Glomerular endothelial cell (primary cell): Measurements from ENCODE around the gene SYAP1. TPM values are rescaled to one million over a fixed set of nuclear protein-coding genes. Genes with fewer than 3 reads are reported as not detected.
"Not testable (repeated sequence)": the region's sequence is repeated elsewhere in the genome, so short reads cannot be mapped to it uniquely, and the experiment has no call there.

Experiments used
- DNase-seq: peaks from one replicate; pipeline ENCODE4 v3.0.0-alpha.2; 2011; ENCODE audit warnings: low read depth, low spot score; ENCODE audit errors: extremely low read depth
- total RNA-seq: library from RNA; depleted of rRNA; stranded (reverse); fragments of >200 nt; gene quantifications from 2 replicates; pipeline ENCODE4 v1.2.3, GENCODE V29; 2015

The SYAP1 gene, protein sequence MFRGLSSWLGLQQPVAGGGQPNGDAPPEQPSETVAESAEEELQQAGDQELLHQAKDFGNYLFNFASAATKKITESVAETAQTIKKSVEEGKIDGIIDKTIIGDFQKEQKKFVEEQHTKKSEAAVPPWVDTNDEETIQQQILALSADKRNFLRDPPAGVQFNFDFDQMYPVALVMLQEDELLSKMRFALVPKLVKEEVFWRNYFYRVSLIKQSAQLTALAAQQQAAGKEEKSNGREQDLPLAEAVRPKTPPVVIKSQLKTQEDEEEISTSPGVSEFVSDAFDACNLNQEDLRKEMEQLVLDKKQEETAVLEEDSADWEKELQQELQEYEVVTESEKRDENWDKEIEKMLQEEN
- 22.2 and 23.6 TPM in 2 replicates for total RNA-seq

DNA sequence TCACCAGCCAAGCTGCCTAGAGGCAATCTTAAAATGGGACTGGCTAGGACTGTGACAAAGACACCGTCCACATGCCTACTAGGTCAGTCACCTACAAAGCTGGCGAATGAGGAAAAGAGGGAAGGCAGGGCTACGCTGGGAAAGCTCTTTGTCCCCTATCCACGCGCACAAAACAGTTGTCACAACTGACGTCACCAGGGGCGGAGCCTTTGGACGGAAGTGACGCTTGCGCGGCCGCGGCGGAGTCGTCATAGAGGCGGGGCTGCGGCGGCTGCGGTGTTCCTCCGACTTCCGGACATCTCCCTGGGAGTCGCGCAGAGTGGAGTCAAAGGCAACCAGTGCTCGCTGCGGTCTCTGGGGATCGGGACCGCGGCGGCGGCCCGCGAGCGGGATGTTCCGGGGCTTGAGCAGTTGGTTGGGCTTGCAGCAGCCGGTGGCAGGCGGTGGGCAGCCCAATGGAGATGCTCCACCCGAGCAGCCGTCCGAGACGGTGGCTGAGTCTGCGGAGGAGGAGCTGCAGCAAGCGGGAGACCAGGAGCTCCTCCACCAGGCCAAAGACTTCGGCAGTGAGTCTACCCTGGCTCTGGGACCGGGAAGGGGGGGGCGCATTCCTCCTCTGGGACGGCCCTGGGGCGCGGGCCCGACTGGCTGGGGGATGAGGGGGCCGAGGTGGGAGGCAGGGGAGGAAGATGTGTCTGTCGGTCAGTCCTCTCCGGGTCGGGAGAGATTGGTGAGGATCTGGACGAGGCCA is at the start of gene SYAP1:
SYAP1 (plus strand) TSS at position 279 of the 751 bp plus-strand sequence; CDS start at position 392, 113 bp downstream.
- DNase-seq: peak; percentile 95

DNA sequence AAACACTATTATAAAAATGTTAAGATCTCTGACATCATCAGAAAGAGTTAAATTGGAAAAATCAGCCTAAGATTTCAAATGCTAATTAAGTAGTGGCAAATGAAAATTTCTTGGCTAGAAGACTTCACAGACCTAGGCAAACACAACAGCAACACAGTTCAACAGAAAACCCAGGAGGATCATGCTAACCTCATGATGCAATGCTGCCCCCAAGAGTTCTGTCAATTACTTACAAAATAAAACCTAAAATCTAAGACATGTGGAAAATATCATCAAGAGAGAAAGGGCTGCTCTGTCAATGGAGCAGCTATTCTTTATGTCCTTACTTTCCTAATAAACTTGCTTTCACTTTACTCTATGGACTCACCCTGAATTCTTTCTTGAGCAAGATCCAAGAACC is 48.4 kb upstream of the SYAP1 start:
- DNase-seq: no peak

DNA sequence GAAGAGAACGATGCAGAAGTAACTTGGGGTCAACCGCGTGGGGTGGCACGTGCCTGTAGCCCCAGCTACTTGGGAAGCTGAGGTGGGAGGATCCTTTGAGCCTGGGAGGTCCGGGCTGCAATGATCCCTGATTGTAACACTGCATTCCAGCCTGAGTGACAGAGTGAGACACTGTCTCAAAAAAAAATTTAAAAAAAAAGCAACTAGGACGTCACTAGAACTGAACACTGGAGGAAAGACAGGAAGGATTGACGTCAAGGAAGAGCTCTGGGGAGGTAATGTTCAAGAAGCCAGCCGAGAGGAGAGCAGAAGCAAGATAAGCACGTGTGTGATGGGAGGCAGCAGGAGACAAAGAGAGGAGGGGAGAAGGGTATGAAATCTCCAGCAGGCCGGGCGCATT is 40.7 kb upstream of the SYAP1 start:
- no peak for DNase-seq

DNA sequence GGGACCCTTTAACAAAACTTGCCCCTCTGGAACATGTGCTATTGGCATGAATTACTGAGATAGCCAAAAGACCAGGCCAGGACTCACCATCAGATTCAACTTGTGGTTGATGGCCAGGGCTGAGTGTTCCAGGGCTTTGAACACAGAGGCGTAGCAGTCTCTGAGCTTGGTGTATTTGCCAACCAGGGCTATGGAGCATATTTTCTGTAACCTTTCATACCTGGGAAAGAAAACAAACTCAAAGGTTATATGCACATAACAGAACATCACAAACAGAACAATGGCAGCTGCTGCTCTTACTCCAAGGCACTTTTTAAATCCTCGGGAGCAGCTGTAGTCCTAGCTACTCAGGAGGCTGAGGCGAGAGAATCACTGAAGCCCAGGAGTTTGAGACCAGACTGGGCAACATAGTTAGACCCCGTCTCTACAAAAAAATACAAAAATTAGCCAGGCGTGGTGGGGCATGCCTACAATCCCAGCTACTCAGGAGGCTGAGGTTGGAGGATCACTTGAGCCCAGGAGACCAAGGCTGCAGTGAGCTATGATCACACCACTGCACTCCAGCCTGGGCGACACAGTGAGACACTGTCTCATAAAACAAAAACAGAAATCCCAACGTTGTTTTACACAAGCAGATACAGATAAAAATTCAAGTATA is 36.3 kb upstream of the SYAP1 start:
- no peak for DNase-seq

DNA sequence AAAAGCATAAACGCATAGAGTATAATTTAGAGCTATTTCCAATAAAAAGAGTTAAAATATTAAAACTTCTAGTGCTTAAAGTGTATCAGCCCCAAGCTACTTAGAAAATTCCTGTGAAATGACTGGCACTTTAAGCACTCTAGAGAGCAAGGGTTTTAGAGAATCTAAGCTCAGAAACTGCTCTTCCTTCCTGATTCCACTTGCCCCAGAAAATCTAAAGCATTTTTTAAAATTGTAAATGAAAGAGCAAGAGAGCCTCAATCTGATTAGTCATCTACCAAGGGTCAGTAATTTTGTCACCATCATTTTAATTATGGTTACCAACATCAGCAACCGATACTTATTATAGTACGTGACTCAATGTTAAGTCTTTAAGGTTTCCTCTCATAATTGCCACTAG is 31.9 kb upstream of the SYAP1 start:
- DNase-seq: no peak

DNA sequence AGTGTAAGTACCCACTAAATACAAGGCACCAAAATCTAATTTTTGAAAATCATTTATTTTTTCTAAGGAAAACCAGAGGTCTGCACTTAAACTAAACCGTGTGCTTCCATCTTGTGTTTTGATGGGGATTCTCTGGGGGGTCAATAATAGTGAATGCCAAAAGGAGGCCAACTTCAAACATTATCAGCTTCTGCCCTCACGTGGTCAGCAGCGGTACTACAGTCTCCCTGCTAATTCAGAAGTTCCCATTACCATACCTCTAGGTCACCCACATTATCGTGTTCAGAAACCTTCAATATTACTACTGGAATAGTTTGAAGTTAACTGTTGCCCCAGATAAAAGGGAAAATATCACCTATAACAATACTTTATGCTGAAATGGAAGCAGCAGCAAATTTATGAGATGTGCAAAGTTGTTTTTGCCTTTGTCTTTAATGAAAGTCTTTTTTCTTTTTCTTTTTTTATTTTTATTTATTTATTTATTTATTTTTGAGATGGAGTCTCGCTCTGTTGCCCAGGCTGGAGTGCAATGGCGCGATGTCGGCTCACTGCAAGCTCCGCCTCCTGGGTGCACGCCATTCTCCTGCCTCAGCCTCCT is 24.2 kb upstream of the SYAP1 start:
- peak; percentile 48 for DNase-seq

DNA sequence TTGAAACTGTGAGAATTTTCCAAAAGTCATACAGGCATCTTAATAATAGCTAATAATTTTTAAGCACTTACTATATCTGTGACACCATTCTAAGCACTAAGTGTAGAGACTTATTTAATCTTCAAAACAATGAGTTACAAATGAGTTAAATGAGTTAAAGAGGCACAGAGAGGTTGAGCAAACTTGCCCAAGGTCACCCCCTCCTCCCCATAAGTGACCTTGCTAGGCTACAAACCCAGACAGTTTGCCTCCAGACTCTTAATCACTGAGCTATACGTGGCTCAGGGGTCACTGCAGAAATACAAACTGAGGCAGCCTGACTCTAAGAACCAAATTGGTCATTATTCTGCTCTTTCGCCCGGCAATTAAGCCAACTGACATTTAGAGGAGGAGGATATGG is 22.5 kb upstream of the SYAP1 start:
- DNase-seq: no peak

DNA sequence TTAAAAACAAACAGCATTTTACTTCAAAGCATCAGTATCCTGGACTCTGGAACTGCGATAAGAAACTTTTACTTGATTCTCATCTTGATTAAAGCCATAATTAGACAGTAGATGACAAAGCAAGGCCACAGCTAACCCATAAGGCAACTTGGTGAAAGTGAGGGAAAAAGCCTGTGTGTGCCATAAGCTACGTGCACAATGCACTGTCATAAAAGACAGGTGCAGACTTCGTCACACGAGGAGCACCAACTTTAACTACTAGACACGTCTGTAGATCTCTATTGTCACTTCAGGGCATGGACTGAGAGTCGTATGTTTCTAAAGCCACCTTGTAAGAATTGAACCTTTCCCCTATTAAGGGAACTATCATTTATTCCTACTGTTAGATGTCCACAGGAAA is 20.0 kb upstream of the SYAP1 start:
- no peak for DNase-seq

DNA sequence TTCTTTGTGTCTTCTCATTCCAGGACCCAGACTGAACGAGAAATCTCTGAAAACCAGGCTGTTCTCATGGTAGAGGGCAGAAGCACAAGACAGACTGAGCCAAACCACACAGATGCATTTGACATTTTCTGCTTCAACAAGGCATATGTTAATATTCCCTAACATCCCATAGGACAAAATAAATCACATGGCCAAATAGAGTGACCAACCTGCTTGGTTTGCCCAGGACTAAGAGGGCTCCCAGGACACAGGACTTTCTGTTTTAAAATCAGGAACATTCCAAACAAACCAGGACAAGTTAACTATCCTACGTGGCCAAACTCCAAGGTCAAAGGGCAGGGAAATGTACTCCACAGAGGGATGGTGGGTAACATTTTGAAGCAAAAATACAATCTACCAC is 18.7 kb upstream of the SYAP1 start:
- no peak for DNase-seq

DNA sequence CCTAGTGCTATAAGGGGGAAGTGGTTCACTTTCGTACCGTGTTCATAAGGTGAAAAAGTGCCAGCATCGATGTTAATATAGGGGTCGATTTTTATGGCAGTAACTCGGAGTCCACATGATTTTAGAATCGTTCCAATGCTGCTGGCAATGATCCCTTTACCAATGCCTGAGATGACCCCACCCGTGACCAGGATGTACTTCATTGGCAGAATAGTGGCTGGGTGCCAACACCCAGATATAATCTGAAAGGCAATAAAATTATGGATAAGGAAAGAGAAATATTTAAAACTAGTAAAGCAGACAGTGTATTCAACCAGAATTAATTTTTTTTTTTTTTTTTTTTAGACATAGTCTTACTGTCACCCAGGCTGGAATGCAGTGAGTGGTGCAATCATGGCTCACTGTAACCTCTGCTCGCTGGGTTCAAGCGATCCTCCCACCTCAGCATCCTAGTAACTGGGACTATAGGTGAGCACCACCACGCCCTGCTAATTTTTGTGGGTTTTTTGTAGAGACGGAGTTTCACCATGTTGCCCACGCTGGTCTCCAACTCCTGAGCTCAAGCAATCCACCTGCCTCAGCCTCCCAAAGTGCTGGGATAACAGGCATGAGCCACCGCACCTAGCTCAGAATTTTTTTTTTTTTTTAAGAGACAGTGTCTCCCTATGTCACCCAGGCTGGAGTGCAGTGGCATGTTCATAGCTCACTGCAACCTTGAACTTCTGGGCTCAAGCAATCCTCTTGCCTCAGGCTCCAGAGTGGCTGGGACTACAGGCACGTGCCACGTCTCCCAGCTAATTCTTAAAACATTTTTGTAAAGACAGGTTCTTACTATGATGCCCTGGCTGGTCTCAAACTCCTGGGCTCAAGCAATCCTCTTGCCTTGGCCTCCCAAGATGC is 16.5 kb upstream of the SYAP1 start:
- no peak for DNase-seq

DNA sequence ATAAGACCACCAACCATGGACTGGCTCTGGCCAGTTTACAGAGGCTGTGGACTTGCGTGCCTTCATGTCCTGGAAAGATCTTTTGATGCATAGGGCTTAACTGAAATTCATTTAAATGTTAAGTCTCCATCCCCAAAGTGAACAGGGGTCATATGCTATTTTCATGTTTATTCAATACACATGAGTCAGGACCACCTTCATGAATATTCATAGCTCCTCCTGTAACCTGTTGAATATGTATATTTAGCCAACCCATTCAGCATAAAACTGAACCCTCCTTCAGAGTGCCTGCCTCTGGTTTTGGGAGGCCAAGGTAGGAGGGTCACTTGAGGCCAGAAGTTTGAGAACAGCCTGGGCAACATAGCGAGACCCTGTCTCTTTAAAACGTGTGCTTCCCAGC is 14.0 kb upstream of the SYAP1 start:
- no peak for DNase-seq

DNA sequence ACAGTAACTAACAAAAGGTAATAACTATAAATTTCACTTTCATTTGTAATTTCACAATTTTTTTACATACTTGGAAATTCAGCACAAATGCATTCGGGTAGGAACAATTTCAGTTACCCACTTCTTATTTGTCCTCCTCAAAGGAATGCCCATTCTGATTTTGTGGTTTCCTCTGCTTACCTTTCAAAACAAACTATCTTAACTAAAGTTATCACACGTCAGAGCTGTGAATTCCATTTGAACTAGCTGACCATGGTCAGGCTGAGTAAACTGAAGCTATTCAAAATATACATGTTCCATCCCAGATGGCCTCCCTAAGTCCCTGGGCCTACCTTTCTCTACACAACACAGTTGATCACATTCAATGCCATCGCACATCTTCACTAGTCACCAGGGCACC is 11.4 kb upstream of the SYAP1 start:
- DNase-seq: no peak

DNA sequence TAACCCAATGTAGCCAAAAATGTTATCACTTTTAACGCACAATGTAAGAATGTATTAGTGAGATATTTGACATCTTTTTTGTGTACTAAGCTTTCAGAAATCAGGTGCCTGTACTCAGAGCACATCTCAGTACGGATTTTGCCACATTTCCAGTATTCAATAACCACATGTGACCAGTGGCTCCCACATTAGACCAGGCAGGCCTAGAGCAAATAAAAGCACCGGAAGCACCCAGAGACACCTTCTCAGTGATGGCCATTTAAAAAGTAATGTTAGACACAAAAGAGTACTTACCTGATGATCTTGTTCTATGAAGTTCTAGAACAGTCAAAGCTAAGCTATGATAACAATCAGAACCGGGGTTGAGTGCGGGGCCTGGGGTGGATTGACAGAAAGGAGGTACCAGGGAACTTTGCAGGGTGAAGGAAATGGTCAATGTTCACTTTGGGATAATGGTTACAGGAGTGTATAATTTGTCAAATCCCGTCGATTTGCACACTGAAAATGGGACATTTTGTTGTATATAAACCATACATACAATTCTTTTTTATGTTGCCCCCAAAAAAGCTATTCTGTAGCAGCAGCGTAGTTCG is 8.1 kb upstream of the SYAP1 start:
- no peak for DNase-seq

DNA sequence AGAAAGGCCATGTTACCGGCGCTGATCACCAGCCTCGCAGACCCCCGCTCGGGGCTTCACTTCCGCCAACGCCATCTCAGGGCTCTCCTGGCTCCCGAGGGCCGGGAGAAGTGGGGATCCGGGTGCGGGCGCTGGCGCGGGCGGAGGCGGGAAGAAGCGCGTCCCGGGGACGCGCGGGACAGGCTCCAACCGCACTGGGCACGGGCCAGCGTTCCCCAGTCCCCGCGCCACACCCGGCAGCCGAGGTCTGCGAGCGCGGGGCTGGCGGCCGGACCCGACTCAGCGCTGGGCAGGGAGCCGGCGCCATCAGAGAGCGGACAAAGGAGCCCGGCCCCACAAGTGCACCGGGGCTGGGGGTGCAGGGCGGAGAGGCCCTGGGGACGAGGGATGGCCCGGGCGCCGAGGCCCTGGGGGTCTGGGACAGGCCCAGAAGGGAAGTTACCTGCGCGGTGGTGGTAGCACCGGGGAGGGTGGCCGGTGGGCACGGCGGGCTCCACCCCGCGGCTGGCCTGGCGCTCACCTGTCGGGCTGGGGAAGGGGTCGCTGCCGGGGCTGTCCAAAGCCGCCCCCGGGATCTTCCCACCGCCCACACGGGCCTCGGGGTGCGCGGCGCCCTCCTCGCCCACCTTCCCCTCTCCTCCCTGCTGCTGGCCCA is 7.4 kb upstream of the SYAP1 start:
- no peak for DNase-seq

DNA sequence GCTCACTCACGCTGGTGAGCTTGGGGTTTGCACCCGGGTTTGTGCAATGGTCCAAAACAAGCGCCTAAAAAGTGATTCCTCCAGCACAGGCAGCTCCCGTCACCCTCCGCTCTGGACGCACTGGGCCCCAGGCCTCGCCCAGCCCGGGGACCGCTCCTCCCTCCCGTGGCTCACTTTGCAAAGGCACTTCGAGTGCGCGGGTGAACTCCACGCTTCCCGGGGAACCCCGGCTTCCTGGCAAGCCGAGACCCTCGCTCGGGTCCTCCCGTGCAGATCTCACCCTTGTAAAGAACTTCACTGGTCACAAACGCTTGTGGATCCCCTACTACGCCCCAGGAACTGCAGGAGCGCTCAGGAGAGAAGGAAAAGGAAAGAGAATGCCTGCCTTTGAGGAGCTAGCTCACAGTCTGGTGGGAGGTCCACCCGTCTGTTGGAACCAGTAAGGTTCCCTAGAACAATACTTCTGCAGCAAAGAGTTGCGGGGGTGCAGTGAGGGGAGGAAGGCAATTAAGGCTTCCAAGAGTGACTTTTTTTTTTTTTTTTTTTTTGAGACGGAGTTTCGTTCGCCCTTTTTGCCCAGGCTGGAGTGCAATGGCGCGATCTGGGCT is 6.8 kb upstream of the SYAP1 start, which contains the start of gene CTPS2:
CTPS2 (minus strand) TSS at position 122 of the 608 bp plus-strand sequence. CDS start 9,767 bp downstream, outside the sequence.
- no peak for DNase-seq

DNA sequence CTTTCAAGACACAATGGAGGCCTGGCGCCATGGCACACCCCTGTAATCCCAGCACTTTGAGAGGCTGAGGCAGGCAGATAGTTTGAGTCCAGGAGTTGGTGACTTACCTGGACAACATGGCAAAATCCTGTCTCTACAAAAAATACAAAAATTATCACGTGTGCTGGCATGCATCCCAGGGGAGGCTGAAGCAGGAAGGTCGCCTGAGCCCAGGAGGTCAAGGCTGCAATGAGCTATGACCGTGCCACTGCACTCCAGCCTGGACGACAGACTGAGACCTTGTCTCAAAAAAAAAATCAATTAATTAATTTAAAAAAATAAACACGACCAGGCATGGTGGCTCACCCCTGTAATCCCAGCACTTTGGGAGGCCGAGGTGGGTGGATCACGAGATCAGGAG is 4.9 kb upstream of the SYAP1 start:
- no peak for DNase-seq

DNA sequence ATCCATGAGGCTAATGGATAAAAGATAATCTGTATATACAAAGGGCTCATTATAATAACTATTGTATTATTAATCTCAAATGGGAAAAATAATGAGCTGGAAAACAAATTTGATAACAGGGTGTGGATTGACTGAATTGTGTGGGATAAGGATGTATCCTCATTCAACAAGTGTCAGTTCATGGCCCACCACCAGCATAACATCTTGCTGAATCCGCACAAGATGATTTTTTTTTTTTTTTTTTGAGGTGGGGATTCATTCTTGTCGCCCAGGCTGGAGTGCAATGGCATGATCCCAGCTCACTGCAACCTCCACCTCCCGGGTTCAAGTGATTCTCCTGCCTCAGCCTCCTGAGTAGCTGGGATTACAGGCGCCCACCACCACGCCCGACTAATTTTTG is 3.8 kb upstream of the SYAP1 start:
- DNase-seq: not testable (repeated sequence)

DNA sequence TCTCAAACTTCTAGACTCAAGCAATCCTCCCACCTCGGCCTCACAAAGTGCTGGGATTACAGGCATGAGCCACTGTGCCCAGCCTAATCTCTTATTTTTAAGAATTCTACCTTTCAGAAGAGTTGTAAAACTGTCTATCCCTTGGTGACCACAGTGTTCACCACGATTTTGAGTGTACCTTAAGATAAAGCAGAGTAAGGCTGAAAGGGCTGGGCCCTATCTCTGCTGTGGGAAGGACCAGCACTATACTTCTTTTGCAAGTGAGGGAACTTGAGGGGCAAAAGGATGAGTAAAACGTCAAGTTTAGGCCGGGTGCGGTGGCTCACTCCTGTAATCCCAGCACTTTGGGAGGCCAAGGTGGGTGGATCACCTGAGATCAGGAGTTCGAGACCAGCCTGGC is 3.0 kb upstream of the SYAP1 start:
- not testable (repeated sequence) for DNase-seq

DNA sequence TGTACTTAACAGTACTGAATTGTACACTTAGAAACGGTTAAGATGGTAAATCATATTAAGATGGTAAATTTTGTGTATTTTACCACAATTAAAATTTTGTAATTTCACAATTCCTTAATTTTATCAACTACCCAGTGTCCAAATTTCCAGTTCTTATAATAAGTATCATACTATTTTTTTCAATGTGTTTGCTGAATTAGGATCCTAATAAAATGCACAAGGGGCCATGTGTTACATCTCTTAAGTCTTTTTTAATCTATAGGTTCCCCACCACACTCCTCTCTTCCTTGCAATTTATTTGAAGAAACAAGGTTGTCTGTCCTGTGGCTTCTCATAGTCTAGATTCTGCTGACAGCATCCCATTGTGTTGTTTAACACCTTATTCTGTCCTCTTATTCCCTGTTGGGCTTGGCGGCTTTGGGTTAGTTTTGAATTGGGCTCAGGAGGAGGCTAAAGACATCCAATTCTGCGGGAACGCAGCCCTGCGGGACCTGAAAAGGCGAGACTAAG is 533 bp upstream of the SYAP1 start:
- no peak for DNase-seq
